Putamen (tissue), 1 donor: Measurements from ENCODE around the gene MAP2K3.
"Not testable (repeated sequence)": the region's sequence is repeated elsewhere in the genome, so short reads cannot be mapped to it uniquely, and the experiment has no call there.

Source experiments
- DNase-seq: peaks from one replicate; pipeline ENCODE4 v3.0.0-alpha.2; 2016; ENCODE audit warnings: low spot score

MAP2K3 gene

GRCh38 chr17:21327921-21328320, 43.4 kb downstream of the MAP2K3 start:
- DNase-seq, result not testable (repeated sequence)

DNA sequence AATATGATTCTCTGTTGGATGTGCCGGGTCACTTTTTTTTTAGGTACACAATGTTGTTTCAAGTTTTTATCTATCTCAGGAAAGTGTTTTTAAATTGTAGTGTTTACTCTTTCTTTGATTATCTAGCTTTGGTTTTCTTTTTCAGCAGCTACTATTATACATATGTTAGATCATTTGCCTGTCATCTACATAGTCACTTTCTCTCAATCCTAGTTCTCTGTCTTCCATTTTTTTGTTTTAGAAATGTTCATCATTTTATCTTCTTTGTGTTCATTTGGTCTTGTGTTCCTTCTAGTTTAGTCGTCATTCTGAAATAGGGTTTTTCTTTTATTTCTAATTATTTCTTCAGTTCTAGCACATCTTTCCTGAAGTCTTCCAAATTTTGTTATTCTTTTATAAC, 44.3 kb downstream of the MAP2K3 start:
- not testable (repeated sequence) for DNase-seq

GRCh38 chr17:21330436-21331160, 46.1 kb downstream of the MAP2K3 start:
- DNase-seq, result no peak

DNA sequence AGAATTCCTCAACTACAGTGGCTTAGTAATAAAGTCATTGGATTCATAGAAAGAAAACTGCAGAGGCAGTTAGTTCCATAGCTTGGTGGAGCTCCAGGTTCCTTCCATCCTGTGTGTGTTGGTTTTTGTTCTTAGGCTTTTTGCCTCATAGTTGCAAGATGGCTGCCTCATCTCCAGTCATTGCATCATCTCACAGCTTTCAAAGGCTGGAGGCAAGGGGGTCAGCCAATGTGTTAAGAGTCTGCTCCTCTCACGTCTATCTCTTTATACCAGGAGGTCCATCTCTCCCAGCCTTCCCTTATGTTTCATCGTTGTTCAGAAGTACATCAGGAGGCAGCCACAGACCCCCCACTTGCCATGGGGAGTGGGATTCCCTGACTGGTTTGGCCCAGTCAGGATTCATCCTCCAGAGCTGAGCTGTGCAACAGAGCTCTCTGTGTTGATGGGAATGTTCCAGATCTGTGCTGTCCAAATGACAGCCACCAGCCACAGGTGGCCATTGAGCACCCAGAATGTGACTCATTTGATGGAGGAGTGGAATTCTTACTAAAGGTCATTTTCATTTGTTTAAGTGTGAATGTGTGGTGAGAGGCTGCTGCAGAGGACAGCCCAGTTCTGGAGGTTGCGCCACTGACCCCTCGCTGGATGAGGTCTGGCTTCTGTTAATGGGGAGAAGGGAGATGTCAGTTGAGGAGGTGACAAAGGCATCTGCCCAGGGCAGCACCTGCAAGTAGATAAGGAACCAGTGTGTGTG, 52.2 kb downstream of the MAP2K3 start:
- DNase-seq, result not testable (repeated sequence)

DNA sequence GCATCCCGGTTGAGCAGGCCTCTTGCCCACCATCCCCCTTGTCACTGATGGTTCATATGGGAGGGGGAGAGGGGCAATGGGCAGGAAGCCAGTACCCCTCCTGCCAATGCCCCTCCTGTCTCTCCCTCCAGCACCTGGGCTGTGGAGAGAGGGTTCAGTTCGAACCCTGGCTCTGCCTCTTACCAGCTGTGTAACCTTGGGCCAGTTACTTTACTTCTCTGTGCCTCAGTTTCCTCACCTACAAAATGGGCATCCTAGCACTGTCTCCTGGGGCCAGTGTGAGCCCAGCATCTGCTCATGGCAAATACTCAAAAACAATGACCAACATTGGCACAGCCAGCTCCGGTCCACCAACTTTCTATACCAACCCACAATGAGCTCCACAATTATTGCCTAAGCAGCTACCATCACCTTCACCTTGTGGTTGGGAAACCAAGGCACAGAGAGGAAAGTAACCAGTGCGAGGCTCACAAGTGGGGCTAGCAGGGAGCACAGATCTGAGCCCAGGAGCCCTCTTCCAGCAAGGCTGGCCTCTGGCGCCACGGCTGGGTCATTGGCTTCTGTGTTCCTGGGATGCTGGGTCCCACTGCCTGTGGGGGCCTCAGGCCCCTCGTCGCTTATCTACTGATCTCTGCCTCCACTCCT, 53.6 kb downstream of the MAP2K3 start:
- DNase-seq, result not testable (repeated sequence)

DNA sequence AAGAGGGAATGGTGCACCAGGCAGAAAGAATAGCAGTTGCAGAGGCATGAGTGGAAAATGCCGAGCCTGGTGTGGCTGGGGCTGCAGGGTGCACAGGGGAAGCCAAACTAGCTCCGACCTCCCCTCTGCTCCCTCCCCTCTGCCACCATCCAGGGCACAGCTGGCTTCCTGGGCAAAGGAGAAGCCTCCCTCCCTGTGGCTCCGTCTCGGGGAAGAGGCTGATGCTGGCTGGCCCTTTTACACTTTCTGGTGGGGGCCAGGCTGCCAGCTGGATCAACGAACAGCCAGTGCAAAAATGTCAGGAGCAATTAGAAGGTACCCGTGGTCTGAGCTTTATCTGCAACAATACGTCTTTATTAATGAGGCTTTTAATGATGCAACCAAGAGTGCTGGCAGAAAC, 54.5 kb downstream of the MAP2K3 start:
- no peak for DNase-seq

GRCh38 chr17:21339571-21339970, 55.1 kb downstream of the MAP2K3 start:
- not testable (repeated sequence) for DNase-seq

DNA sequence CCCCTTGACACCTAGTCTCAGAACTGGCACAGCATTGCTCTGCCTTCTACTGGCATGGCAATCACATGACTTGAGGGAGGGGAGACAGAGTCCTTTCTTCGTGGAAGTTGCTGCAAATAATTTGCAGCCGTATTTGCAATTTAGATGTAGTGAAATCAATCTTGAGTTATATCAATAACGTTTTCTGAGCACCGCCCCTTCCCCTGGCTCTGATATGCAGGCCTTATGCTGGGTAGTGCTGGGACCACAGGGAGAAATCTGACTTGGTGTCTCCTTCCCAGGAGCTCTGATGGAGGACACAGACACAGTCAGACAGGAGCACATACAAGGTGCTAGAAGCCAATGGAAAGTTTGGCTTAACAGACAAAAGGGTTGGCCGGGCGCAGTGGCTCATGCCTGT, 55.9 kb downstream of the MAP2K3 start:
- not testable (repeated sequence) for DNase-seq

DNA sequence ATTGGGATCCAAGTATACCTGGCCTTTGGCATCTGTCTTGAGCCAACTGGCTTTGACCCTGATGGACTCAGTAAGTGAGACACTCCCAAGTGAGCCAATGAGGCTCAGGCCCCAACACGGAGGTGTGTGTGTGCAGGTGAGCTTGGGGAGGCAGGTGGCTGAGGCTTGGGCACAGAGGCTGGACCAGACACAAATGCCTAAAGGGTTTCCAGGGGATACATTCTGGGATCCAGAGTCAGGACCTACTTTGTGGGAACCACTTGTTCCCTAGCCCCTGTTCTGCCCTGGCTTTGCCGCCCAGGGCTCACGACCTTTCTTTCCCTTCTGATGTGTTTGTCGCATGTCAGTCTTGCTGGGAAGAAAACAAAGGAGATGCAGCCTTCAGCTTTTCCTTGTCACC, 56.8 kb downstream of the MAP2K3 start:
- DNase-seq, result not testable (repeated sequence)

GRCh38 chr17:21341925-21342540, 57.5 kb downstream of the MAP2K3 start:
- DNase-seq, result not testable (repeated sequence)

DNA sequence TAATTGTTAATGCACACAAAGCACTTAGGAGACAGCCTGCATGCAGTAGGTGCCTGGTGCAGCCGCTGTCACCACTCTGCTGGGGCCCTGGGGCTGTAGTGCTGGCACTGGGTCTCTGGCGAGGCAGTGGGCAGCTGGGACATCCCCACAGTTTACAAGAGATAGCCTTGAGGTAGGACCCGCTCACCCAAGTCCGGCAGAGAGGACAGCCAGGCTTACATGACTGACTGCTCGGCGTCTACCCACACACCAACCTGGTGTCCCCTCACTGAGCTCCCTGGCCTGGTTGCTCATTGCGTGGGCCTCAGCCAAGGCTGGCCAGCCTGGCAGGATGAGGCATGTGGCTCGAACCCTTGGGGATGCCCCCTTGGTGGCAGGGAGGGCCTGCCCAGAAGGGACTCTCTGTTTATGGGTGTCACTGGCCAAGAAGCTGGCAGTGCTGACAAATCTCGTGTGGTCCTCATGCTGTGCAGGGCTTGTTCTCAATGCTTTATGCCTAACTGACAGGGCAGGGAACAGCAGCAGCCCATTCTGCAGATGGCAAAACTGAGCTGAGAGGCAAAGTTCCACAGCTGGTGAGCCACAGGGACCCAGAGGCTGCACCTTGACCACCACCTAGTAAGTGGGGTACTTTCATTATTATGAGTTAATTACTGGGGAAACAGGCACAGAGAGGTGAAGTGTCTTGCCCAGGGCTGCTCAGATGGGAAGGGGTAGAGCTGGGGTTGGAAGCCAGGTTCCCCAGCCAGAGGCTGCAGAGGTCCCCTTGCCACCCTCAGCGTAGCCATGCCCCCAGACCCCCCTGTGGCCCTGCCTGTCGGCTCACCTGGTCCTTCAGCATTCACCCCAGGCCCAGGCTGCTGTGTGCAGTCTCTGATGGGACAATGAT, 58.8 kb downstream of the MAP2K3 start:
- not testable (repeated sequence) for DNase-seq

DNA sequence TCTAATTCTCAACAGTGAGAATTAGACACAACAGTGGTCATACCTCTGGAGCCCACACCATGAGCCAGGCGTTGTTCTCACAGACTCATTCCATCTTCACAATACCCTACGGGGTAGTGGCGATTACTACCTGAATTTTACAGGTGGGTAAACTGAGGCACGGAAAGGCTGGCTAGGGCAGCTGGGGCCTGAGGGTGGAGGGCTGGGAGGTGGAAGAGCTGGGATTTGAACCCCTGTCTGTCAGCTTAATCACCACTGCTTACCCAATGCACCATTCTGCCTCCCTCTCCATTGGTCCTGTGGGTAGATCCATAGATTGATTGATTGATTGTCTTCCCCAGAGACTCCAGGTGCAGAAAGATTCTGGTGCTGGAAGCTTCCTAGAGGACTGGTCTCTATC, 60.3 kb downstream of the MAP2K3 start:
- DNase-seq, result not testable (repeated sequence)

- no peak for DNase-seq
Observed at GRCh38 chr17:21345236-21345635, 60.7 kb downstream of the MAP2K3 start.

DNA sequence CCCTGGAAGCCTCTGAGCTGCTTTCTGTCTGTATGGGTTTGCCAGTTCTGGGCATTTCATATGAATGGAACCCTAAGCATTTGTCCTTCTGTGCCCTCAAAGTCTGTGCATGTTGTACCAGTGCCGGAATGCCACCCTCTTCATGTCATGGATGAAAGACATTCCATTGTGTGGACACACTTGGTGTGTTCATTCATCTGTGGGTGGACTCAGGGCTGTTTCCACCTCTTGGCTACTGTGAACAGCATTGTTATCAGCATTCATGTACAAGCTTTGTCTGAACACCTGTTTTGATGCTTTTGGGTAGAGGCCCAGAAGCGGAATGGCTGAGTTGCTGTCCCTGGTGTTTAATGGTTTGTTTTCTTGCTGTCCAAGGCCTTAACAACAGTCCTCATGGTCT, 61.6 kb downstream of the MAP2K3 start:
- not testable (repeated sequence) for DNase-seq

- not testable (repeated sequence) for DNase-seq
Observed at GRCh38 chr17:21346651-21347250, 62.2 kb downstream of the MAP2K3 start.

DNA sequence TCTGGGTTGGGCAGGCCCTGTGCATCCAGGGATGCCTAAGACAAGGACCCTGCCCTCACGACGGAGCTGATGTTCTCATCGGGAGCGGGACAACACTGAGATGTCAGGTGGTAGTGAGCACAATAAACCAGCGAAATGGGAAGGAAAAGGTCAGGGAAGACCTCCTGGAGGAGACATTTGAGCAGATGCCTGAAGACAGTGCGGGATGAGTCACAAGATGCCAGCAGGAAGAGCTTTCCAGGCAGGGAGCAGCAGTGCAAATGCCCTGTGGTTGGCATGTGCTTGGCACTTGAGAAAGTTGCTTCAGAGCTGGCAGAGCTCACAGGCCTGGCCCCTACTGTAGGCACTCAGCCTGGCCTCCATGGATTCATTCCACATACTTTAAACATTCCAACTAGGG, 63.1 kb downstream of the MAP2K3 start:
- not testable (repeated sequence) for DNase-seq

- not testable (repeated sequence) for DNase-seq
Observed at GRCh38 chr17:21348081-21348925, 63.8 kb downstream of the MAP2K3 start.

DNA sequence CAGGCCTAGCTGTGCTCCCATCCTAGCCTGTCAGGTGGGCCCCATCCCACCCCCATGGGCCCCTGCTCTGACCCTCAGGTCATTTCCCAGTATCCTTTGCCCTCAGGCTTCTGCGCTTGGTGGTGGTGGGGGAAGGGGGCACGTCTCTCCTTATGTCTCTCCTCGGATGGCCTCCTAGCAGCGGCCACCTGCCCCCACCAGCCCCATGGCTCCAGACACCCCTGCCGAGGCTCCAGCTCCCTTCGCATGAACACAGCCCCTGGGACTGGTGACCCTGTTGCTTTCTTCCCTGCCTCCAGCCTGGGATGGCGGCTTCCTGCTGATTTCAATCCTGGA, 64.4 kb downstream of the MAP2K3 start:
- DNase-seq, result not testable (repeated sequence)

GRCh38 chr17:21349358-21350050, 65.0 kb downstream of the MAP2K3 start:
- DNase-seq, result not testable (repeated sequence)
